Fibroblast of villous mesenchyme (primary cell): ENCODE measurements around the gene ABO. TPM values are rescaled to one million over a fixed set of nuclear protein-coding genes. Genes with fewer than 3 reads are reported as not detected.

Source experiments
- DNase-seq: peaks from one replicate; pipeline ENCODE4 v3.0.0-alpha.2; 2010; ENCODE audit warnings: low read depth
- H3K4me3 ChIP-seq: 2 replicates; pipeline ENCODE4 v1.5.1; 2011; ENCODE audit warnings: low read depth, mild to moderate bottlenecking, low read length
- CTCF ChIP-seq: IDR thresholded peaks from 2 replicates; pipeline ENCODE4 v1.5.1; 2012; ENCODE audit warnings: low read depth, mild to moderate bottlenecking, low read length; ENCODE audit not compliant: insufficient read depth
- total RNA-seq: library from RNA; depleted of rRNA; stranded (reverse); fragments of >200 nt; gene quantifications from 2 replicates; pipeline ENCODE4 v1.2.3, GENCODE V29; 2012

The ABO gene
- total RNA-seq, 1 donor = not detected

- TF ChIP-seq CTCF = no peak
These were observed 41.0 kb upstream of the ABO start for GRCh38 chr9:133315997-133316396.

GRCh38 chr9:133309608-133310007 is 34.6 kb upstream of the ABO start:
- TF ChIP-seq CTCF = no peak
- no peak for DNase-seq
- no peak overlapping the region for H3K4me3 ChIP-seq

More at GRCh38 chr9:133315997-133316396, 41.0 kb upstream of the ABO start:
- DNase-seq = no peak
- H3K4me3 ChIP-seq = no peak overlapping the region

GRCh38 chr9:133307301-133307700 is 32.3 kb upstream of the ABO start:
- no peak for DNase-seq
- H3K4me3 ChIP-seq = no peak overlapping the region
- no peak for TF ChIP-seq CTCF

GRCh38 chr9:133306242-133307204 is 31.5 kb upstream of the ABO start:
- no peak overlapping the region for H3K4me3 ChIP-seq
- no peak for TF ChIP-seq CTCF
- DNase-seq = no peak

- TF ChIP-seq CTCF = no peak
- no peak for DNase-seq
These were observed 30.7 kb upstream of the ABO start for GRCh38 chr9:133305731-133306130.

GRCh38 chr9:133304477-133305377 is 29.7 kb upstream of the ABO start:
- no peak overlapping the region for H3K4me3 ChIP-seq
- DNase-seq = no peak
- no peak for TF ChIP-seq CTCF

More at GRCh38 chr9:133305731-133306130, 30.7 kb upstream of the ABO start:
- H3K4me3 ChIP-seq = no peak overlapping the region
